Effector memory CD4-positive, alpha-beta T cell (primary cell): ENCODE data around the gene SP140.

Experiments
- DNase-seq, 3 donors: peaks; one replicate each; pipeline ENCODE4 v3.0.0-alpha.2; 2020
- H3K27ac ChIP-seq: 2 replicates; pipeline ENCODE4 v1.7.0; 2013; ENCODE audit warnings: mild to moderate bottlenecking, low read length, moderate library complexity; ENCODE audit not compliant: insufficient read depth, poor library complexity, severe bottlenecking
- H3K27me3 ChIP-seq: replicated peaks from 2 replicates; pipeline ENCODE4 v1.7.0; 2013; ENCODE audit warnings: mild to moderate bottlenecking, low read length; ENCODE audit not compliant: insufficient read depth, control insufficient read depth, poor library complexity, severe bottlenecking
- H3K36me3 ChIP-seq: 2 replicates; pipeline ENCODE4 v1.7.0; 2013; ENCODE audit warnings: mild to moderate bottlenecking, low read length, moderate library complexity; ENCODE audit not compliant: control insufficient read depth, insufficient read depth
- H3K4me1 ChIP-seq: 2 replicates; pipeline ENCODE4 v1.7.0; 2013; ENCODE audit warnings: low read length, mild to moderate bottlenecking; ENCODE audit not compliant: control insufficient read depth, insufficient read depth, poor library complexity, severe bottlenecking
- H3K4me3 ChIP-seq: 2 replicates; pipeline ENCODE4 v1.7.0; 2013; ENCODE audit warnings: low read length, low read depth, mild to moderate bottlenecking; ENCODE audit not compliant: insufficient read depth, poor library complexity, severe bottlenecking
- H3K9me3 ChIP-seq: 2 replicates; pipeline ENCODE4 v1.7.0; 2013; ENCODE audit warnings: mild to moderate bottlenecking, low read length, moderate library complexity; ENCODE audit not compliant: control insufficient read depth

SP140 gene

DNA sequence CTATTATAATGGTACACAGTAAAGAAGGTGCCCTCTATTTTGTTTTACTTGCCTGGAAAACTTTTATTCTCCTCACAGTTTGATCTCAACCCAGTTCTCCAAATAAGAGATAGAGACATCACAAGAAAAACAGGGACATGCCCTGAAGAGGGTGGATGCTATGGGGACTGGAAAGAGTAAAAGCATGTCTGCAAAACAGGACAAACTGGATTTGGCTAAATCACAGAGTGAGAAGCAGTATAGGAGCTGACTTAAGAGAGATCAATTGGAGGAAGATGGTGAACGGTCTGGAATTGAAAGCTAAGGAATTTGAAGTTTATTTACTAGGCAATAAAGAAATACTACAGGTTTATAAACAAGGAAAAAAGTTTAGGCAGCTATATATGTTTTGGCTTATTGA is 134.5 kb downstream of the SP140 start:
- Histone ChIP-seq H3K9me3 (no peaks in the 10 kb centered on the region), H3K4me3 (no peak overlapping the region), H3K27me3 (no peaks in the 10 kb centered on the region), H3K27ac (no peak overlapping the region), H3K4me1 (peaks cover 13% of the 10 kb centered on the region), H3K36me3 (peaks cover 31% of the 10 kb centered on the region)
- no peak for DNase-seq

DNA sequence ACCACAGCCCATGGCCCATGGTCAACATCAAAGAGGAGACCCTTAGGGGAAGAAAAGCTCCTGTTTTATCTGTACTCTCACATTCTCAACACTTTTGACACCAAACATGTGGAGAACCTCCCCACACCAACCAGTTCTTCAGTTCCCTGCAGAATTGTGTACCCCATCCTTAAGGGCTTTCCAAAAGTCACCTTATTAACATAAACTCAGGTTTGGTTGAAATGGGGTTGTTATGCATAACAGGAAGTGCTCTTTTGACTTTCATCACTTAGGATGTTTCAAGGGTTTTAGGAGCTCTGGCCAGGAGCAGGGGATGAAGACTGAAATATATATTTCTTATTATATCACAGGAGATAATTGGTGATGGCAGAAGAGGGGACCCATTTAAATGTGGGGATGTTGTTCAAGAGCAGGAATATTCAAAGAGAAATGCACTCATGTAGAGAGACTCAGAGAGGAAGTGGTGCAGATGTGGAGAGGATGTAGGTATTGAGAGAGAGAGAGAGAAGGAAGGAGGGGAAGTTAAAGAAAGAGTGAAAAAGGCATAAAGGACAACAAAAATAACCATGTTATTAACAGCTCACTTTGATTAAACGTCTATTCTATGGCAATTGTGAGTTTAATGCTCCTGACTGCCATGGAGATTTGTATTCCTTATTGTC is 136.6 kb downstream of the SP140 start:
- H3K9me3 ChIP-seq: no peaks in the 10 kb centered on the region
- DNase-seq: no peak
- peaks cover 13% of the 10 kb centered on the region for H3K4me1 ChIP-seq
- no peaks in the 10 kb centered on the region for H3K27me3 ChIP-seq
- no peak overlapping the region for H3K4me3 ChIP-seq
- peaks cover 31% of the 10 kb centered on the region for H3K36me3 ChIP-seq
- no peak overlapping the region for H3K27ac ChIP-seq
